Activated naive CD4-positive, alpha-beta T cell treated with anti-CD3 and anti-CD28 coated beads, Interleukin-2, amount 10 ng/mL, durations not matched to agents 7 days and 5 days (primary cell): ENCODE measurements around the gene RCC1.
"Not testable (repeated sequence)": the region's sequence is repeated elsewhere in the genome, so short reads cannot be mapped to it uniquely, and the experiment has no call there.

Experiments used
- CTCF ChIA-PET: fragments of 350-600 bp; sonication (Branson Sonifier 250); formaldehyde crosslinking; loops from one replicate; lab custom pipeline; 2021; ENCODE audit warnings: antibody characterized with exemption; lab: Charles Lee
- DNase-seq: peaks from one replicate; pipeline ENCODE4 v3.0.0-alpha.2; 2020
- H3K27ac Mint-ChIP-seq: one replicate; pipeline ENCODE4 v1.8.0; 2021; ENCODE audit warnings: mild to moderate bottlenecking, moderate library complexity, mixed read lengths
- H3K27me3 Mint-ChIP-seq: one replicate; pipeline ENCODE4 v1.8.0; 2021; ENCODE audit warnings: mild to moderate bottlenecking, mixed read lengths
- H3K36me3 Mint-ChIP-seq: one replicate; pipeline ENCODE4 v1.8.0; 2021; ENCODE audit warnings: mixed read lengths
- H3K4me1 Mint-ChIP-seq: one replicate; pipeline ENCODE4 v1.8.0; 2021; ENCODE audit warnings: mixed read lengths
- H3K4me3 Mint-ChIP-seq: one replicate; pipeline ENCODE4 v1.8.0; 2021; ENCODE audit warnings: mild to moderate bottlenecking, moderate library complexity, mixed read lengths
- H3K9me3 Mint-ChIP-seq: one replicate; pipeline ENCODE4 v1.8.0; 2021; ENCODE audit warnings: mixed read lengths

RCC1 gene

DNA sequence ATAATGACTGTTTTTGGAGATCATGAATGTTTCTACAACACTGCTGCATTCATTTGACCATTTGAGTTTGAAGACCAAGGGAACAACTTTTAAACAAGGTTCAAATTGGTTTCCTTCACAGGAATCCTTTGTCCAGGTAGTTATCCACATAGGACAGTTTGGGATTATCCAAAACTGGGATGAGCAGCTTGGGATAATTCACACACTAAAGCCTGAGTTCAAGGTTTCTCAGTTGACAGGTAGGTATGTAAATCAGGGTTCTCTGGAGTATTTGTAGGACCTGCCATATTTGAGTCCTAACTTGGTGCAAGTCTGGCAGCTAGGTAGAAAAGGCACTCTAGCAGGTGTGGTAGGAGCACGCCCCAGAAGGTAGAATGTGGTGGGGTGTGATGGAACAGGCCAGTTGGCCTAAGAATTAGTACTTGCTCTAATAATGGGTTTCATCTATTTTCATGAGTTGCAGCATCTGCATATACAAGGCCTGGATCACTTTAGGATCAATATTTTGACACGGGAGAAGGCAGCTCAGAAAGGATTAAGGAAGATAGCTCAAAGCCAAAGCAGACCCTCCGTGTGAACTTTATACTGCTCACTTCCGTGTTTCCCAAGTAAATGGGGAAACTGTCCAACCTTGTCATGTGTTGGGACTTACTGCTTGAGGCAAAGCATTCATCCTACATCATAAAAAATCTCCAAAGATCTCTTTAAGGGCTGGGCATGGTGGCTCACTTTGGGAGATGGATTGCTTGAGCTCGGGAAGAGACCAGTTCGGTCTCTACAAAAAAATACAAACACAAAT, 72.1 kb downstream of the RCC1 start:
- no peaks in the 10 kb centered on the region for H3K27me3 Mint-ChIP-seq
- H3K27ac Mint-ChIP-seq = peak overlapping the region; percentile 13
- H3K36me3 Mint-ChIP-seq = peaks cover 50% of the 10 kb centered on the region
- DNase-seq = no peak
- CTCF ChIA-PET = interaction anchor here (0.6 to 1.6 kb wide), 3 partner anchors 25 to 218 kb away, joined by 3 to 4 read pairs (median 3); partner anchors contain the start of gene TRNAU1AP
- H3K4me1 Mint-ChIP-seq = peaks cover 39% of the 10 kb centered on the region
- H3K4me3 Mint-ChIP-seq = no peak overlapping the region
- H3K9me3 Mint-ChIP-seq = no peaks in the 10 kb centered on the region

DNA sequence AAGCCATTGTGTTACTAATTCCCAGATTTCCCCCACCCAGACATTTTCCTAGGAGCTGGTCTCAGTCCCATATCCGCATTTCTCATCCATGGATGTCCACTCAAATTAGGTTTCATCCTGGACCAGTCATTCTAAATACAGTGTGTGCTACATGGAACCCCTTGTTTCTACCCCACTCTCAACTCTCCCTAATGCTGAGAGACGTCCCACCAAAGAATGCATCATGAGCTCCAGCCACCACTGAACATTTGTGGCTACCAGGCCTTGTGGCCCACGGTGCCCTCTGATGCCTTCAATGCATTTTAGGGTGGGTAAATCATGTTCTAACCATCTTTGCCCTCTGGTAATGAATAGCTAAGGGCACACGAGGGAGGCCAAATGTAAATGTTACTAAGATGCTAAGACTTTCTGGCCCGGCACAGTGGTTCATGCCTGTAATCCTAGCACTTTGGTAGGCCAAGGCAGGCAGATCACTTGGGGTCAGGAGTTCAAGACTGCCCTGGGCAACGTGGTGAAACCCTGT, 72.9 kb downstream of the RCC1 start:
- H3K9me3 Mint-ChIP-seq = no peaks in the 10 kb centered on the region
- H3K27me3 Mint-ChIP-seq = no peaks in the 10 kb centered on the region
- peaks cover 48% of the 10 kb centered on the region for H3K36me3 Mint-ChIP-seq
- H3K4me3 Mint-ChIP-seq = peak overlapping the region; percentile 28
- H3K4me1 Mint-ChIP-seq = peaks cover 41% of the 10 kb centered on the region
- peak overlapping the region; percentile 42 for H3K27ac Mint-ChIP-seq
- CTCF ChIA-PET = interaction anchor here (0.8 to 3.5 kb wide), 6 partner anchors 24 to 298 kb away, joined by 3 to 18 read pairs (median 4); partner anchors contain the start of gene TRNAU1AP
- no peak for DNase-seq

DNA sequence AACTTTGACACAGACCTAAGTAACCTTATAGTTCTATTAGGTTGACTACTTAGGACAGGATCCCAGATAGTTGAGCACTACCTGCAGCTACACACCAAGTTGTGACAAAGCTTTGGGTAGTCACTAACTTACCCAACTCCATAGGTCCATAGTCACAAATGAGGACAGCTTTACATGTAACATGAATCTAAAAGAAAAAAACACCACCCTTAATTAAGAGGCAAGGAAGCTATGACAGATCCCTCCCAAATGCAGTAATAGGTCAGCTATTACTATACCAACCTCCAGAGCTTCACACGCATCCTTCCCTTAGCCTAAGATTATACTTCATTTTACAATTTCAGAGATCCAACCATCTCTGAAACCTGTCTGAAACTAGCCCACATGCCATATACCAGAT, 73.6 kb downstream of the RCC1 start:
- H3K4me3 Mint-ChIP-seq = peak overlapping the region; percentile 85
- peaks cover 48% of the 10 kb centered on the region for H3K36me3 Mint-ChIP-seq
- H3K9me3 Mint-ChIP-seq = no peaks in the 10 kb centered on the region
- H3K27me3 Mint-ChIP-seq = no peaks in the 10 kb centered on the region
- CTCF ChIA-PET = interaction anchor here (0.8 to 3.5 kb wide), 4 partner anchors 23 to 298 kb away, joined by 3 to 18 read pairs (median 4); no protein-coding TSS in a partner anchor
- no peak for DNase-seq
- peaks cover 41% of the 10 kb centered on the region for H3K4me1 Mint-ChIP-seq
- peak overlapping the region; percentile 89 for H3K27ac Mint-ChIP-seq

DNA sequence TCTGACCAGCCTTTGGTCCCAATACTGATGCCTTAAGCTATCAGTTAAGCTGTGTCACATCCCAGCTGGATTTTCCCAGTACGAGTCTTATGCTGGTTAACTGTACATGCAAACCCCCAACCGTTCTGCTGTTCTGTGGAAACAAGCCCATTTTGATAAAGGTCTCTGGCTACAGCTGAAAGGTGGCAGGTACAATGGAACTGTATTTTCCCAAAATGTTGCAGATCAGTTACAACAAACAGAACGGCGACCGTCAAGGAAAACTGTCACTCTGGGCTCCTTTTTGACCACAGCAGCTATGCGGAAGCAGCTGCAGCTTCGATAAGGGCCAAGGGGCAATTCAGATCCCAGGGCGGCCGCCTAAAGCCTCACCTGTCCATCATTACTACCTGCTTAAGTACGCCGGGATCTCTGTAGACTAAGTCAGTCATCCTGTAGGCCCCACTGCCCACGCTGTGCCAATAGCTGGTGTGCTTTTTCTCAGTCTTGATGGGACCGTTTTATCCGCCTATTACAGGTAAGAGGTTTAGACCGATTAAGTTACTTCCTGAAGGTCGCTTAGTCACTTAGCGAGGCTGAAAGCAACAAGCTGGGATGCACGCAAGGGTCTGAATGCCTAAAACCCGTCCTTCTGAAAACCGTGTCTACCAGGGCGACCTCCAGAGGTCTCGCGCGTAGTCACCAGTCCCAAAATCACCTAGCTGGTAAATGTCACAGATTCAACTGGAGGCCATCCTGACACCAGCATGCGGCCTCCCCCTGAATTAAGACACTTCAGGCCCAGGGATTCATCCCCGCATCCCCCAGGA, 75.1 kb downstream of the RCC1 start:
- peak; percentile 75 for DNase-seq
- Mint-ChIP-seq H3K27ac (peak overlapping the region; percentile 89), H3K9me3 (no peaks in the 10 kb centered on the region), H3K27me3 (no peaks in the 10 kb centered on the region), H3K4me1 (peaks cover 41% of the 10 kb centered on the region), H3K36me3 (peaks cover 42% of the 10 kb centered on the region), H3K4me3 (peak overlapping the region; percentile 85)
- CTCF ChIA-PET = interaction anchor here (0.7 to 3.5 kb wide), 14 partner anchors 10 to 332 kb away, joined by 3 to 18 read pairs (median 4); partner anchors contain the start of genes RCC1, TAF12 and YTHDF2

DNA sequence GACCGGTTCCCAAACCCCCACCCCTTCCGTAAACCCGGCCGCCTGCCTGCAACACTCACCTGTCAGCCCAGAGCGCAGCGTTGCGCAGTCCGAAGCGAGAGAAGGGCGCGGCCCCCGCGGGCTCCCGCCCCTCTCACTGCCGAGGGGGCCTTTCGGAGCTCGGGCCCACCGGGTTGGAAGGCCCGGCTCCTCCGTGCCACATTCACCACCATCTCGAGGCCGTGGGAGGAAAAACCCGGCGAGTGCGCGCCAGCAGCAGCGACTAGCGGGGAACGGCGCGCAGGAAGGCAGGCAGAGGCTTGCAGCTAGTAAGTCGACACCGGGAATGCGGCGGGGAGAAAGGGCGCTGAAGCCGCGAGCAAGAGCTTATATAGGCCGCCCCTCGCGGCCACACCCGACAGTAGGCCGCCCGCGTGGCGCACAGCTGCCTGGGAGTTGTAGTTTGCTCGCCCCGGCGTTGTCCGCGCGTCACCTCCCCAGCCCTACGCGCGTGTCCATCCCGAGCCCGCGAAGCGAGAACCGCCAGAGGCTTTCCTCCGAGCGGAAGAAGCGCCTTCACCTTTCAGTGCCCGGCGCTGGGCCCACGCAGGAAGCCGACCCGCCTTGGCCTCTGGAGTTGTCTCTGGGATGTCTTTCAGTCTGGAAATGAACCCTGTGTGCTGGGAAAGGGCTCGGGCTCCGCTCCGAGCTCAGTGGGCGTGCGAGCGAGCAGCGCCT, 75.8 kb downstream of the RCC1 start:
- Mint-ChIP-seq H3K36me3 (peaks cover 41% of the 10 kb centered on the region), H3K27ac (peak overlapping the region; percentile 89), H3K4me1 (peaks cover 41% of the 10 kb centered on the region)

DNA sequence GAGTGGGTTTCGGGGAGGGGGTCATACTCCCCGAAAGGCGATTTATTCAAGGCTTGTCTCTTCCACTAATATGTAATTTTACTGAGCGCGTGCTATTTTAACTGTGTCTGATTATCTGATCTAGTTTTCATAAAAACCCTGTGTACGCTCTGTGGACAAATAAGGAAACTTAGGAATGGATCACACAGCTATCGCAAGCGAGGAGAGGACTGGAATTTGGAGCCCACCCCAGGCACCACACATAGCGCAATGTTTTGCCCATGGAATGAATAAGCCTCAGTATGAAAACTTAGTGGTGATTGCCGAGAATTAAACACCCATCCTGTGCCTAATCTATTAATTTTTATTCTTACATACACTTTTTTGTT, 76.4 kb downstream of the RCC1 start:
- CTCF ChIA-PET = interaction anchor here (0.5 to 3.5 kb wide), 8 partner anchors 11 to 459 kb away, joined by 3 to 18 read pairs (median 4); partner anchors contain the start of gene TAF12
- peaks cover 36% of the 10 kb centered on the region for H3K36me3 Mint-ChIP-seq
- H3K4me1 Mint-ChIP-seq = peaks cover 39% of the 10 kb centered on the region
- H3K27ac Mint-ChIP-seq = peak overlapping the region; percentile 89
- DNase-seq = no peak
- H3K4me3 Mint-ChIP-seq = peak overlapping the region; percentile 85
- no peaks in the 10 kb centered on the region for H3K9me3 Mint-ChIP-seq
- no peaks in the 10 kb centered on the region for H3K27me3 Mint-ChIP-seq

More for the DNA sequence above, 75.8 kb downstream of the RCC1 start:
- DNase-seq = peak; percentile 95
- Mint-ChIP-seq H3K4me3 (peak overlapping the region; percentile 85), H3K9me3 (no peaks in the 10 kb centered on the region), H3K27me3 (no peaks in the 10 kb centered on the region)
- CTCF ChIA-PET = interaction anchor here (0.5 to 3.5 kb wide), 11 partner anchors 10 to 460 kb away, joined by 3 to 18 read pairs (median 4); partner anchors contain the start of genes RCC1, TAF12 and YTHDF2

DNA sequence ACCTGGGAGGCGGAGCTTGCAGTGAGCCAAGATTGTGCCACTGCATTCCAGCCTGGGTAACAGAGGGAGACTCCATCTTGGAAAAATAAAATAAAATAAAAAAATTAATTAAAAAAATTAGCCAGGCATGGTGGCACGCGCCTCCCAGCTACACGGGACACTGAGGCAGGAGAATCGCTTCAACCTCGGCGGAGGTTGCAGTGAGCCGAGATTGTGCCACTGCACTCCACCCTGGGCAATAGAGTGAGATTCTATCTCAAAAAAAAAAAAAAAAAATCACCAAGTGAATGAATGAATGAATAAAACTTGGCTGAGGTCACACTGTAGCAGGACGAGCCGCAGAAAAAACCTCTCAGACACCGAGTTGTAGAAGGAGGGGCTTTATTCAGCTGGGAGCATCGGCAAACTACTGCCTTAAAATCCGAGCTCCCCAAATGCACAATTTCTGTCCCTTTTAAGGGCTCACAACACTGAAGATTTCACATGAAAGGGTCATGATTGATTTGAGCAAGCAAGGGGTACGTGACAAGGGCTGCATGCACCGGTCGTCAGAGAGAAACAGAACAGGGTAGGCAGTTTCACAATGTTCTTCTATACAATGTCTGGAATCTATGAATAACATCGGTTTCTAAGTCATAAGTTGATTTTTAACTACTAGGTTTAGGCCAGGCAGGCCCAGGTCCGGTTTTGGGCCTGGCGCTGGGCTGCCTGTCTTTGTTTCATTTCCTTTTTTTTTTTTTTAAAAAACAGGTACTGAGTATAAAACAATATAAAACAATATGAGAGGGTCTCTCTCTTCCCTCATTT, 80.9 kb downstream of the RCC1 start:
- H3K4me1 Mint-ChIP-seq = peaks cover 14% of the 10 kb centered on the region
- CTCF ChIA-PET, H3K36me3 Mint-ChIP-seq, H3K27ac Mint-ChIP-seq, H3K9me3 Mint-ChIP-seq, DNase-seq, H3K4me3 Mint-ChIP-seq: not testable (repeated sequence)
- H3K27me3 Mint-ChIP-seq = peaks cover 16% of the 10 kb centered on the region
